Body of pancreas (tissue), 4 donors: ENCODE measurements around the gene PHLDA1.

Source experiments
- POLR2A ChIP-seq, 3 donors: fragments of 450-650 bp; IDR thresholded peaks; one replicate each; pipeline ENCODE4 v1.6.1; 2016; ENCODE audit warnings: antibody characterized with exemption in 3 of 3, mild to moderate bottlenecking in 2 of 3
- TF ChIP-seq, protein P1 (sequence below), 7 experiments: fragments of 450-650 bp in 4 of 7; fragments of 200-600 bp in 3 of 7; sonication (generic) in 3 of 7; IDR thresholded peaks; one replicate each; pipeline ENCODE4 v1.5.1; 2016 to 2019; ENCODE audit warnings: antibody characterized with exemption in 7 of 7

GRCh38 chr12:75996861-75997447 lies 34.6 kb downstream of the PHLDA1 start:
- TF ChIP-seq, protein P1, sequence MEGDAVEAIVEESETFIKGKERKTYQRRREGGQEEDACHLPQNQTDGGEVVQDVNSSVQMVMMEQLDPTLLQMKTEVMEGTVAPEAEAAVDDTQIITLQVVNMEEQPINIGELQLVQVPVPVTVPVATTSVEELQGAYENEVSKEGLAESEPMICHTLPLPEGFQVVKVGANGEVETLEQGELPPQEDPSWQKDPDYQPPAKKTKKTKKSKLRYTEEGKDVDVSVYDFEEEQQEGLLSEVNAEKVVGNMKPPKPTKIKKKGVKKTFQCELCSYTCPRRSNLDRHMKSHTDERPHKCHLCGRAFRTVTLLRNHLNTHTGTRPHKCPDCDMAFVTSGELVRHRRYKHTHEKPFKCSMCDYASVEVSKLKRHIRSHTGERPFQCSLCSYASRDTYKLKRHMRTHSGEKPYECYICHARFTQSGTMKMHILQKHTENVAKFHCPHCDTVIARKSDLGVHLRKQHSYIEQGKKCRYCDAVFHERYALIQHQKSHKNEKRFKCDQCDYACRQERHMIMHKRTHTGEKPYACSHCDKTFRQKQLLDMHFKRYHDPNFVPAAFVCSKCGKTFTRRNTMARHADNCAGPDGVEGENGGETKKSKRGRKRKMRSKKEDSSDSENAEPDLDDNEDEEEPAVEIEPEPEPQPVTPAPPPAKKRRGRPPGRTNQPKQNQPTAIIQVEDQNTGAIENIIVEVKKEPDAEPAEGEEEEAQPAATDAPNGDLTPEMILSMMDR (IDR thresholded peaks at IDR 0.05) = no peak
- no peak for TF ChIP-seq POLR2A (IDR thresholded peaks at IDR 0.05)
